Loucy (cell line): ENCODE results near the gene CCR5AS.

ENCODE experiments used
- EZH2phosphoT487 ChIP-seq: fragments of 200-600 bp; IDR thresholded peaks from 2 replicates; pipeline ENCODE4 v1.6.1; 2018; ENCODE audit warnings: antibody characterized with exemption, mild to moderate bottlenecking, moderate library complexity, borderline replicate concordance
- TF ChIP-seq, protein P1 (sequence below): fragments of 200-600 bp; sonication (generic); conservative IDR thresholded peaks from 2 replicates; pipeline ENCODE4 v1.5.1; 2014; ENCODE audit warnings: mild to moderate bottlenecking, antibody characterized with exemption, low read length

DNA sequence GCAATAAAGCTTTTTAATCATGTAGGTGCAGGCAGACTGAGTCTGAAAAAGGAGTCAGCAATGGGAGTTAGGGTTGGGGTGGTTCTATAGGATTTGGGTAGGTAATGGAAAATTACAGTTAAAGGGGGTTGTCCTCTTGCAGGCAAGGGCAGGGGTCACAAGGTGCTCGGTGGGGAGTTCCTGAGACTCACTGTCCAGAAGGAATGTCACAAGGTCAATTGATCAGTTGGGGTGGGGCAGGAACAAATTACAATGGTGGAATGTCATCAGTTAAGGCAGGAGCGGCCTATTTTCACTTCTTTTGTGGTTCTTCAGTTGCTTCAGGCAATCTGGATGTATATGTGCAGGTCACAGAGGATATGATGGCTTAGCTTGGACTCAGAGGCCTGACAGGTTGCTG is 13.9 kb downstream of the CCR5AS start:
- TF ChIP-seq, protein P1, sequence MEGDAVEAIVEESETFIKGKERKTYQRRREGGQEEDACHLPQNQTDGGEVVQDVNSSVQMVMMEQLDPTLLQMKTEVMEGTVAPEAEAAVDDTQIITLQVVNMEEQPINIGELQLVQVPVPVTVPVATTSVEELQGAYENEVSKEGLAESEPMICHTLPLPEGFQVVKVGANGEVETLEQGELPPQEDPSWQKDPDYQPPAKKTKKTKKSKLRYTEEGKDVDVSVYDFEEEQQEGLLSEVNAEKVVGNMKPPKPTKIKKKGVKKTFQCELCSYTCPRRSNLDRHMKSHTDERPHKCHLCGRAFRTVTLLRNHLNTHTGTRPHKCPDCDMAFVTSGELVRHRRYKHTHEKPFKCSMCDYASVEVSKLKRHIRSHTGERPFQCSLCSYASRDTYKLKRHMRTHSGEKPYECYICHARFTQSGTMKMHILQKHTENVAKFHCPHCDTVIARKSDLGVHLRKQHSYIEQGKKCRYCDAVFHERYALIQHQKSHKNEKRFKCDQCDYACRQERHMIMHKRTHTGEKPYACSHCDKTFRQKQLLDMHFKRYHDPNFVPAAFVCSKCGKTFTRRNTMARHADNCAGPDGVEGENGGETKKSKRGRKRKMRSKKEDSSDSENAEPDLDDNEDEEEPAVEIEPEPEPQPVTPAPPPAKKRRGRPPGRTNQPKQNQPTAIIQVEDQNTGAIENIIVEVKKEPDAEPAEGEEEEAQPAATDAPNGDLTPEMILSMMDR, result no peak
- TF ChIP-seq EZH2phosphoT487, result no peak
